HG03025 (cell line): ENCODE data around the gene CDYL2.

ENCODE experiments used
- ATAC-seq: cut with Tn5 transposase; IDR thresholded peaks from one replicate; pipeline ENCODE4 v1.9.1; 2021; ENCODE audit warnings: mild to moderate bottlenecking, moderate library complexity; ENCODE audit not compliant: unreplicated experiment, low FRiP score

Gene CDYL2

DNA sequence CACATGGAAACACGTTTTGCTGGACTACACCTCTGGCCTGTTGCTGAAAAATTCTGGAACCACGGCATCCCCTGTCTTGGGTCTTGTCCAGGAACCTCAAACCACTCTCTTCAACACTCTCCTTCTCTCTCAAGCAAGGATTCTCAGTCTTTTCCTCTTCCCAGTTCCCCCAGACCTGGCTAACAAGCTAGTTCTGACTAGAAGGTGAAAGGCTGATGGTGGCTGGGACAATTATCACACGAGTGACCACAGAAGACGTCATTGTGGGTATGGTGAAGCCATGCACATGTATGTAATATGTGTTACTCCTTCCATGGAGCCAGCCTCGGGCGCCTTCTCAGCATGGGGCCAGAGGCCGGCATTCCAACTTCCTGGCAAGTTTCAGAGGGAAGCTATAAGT, 123.0 kb downstream of the CDYL2 start:
- ATAC-seq = no peak

- ATAC-seq = no peak
These were observed 123.6 kb downstream of the CDYL2 start for GRCh38 chr16:80680839-80681238.

DNA sequence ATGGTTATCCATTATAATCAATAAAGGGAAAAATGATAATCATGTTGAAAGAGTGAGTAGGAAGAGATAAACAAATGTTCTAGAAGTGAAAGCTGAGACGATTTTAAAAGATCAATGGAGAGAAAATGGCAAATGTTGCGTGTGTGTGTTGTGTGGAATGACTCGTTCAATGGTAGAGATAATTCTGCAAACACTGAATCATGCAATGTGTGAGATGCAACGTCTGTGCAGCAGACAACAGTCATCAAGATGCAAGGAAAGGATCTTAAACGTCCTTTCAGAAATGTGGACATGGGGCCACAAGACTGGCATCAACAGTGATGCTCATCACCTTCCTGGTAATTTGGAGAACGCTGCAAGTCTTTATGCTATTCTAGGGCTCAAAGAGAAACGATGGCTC, 124.4 kb downstream of the CDYL2 start:
- ATAC-seq = no peak

GRCh38 chr16:80674884-80675283, 129.5 kb downstream of the CDYL2 start:
- no peak for ATAC-seq

DNA sequence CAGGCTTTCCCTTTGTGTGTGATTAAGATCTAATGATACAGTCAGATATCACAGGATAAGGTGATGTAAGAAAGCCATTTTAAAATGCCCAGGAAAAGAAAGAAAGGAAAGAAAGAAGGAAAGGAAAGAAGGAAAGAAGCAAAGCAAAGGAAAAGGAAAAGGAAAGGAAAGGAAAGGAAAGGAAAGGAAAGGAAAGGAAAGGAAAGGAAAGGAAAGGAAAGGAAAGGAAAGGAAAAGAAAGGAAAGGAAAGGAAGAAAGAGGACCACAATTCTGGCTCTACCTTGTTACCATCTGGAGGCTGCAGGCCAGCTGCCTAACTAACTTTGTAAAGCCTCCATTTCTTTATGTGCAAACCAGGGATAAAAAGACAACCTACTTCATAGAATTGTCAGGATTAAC, 132.0 kb downstream of the CDYL2 start:
- ATAC-seq = no peak

DNA sequence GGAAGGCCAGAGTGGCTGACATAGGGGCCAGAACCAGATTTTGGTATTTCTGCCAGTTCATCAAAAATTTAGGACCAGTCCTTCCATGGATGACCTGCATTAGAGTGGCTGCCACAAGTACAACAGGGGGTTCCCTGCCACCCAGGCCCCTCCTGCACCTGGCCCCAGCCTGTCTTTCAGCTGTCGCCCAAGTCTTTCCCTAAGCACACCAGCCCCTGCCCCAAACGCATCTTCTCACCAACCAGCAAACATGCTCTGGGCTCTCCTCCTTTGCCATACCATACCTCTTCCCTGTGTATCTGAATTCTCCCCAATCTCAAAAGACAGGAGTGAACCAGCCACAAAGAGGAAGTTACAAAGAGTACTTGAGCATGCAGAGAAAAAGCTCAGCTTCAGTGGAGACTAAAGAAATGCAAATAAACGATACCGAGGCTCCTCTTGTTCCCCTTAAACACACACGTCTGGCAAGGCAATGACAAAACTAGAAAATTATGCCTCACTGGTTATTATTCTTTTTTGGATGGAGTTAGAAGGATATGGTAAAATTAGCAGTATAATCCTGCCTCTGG, 133.0 kb downstream of the CDYL2 start:
- ATAC-seq = no peak

- no peak for ATAC-seq
These were observed 134.1 kb downstream of the CDYL2 start for GRCh38 chr16:80670170-80670865.

DNA sequence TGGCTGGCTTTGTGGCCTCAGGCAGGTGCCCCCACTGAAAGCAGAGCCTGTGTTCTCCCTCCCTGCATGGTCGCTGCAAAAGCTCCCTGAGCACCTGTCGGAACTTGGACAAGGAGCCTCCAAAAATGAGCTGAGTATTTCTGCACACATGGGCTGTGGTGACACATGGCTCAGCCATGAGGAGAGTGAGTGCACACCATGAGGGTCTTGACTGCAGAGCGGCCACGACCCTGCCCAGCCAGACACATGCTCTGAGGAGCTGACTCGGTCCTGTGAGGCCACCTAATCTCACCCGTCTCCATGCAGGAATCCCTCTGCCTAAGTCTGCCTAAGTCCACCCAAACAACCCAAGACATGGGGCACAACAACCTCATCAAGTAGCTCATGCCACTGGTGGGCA, 134.7 kb downstream of the CDYL2 start:
- no peak for ATAC-seq

- ATAC-seq = no peak
These were observed 136.5 kb downstream of the CDYL2 start for GRCh38 chr16:80667925-80668324.

DNA sequence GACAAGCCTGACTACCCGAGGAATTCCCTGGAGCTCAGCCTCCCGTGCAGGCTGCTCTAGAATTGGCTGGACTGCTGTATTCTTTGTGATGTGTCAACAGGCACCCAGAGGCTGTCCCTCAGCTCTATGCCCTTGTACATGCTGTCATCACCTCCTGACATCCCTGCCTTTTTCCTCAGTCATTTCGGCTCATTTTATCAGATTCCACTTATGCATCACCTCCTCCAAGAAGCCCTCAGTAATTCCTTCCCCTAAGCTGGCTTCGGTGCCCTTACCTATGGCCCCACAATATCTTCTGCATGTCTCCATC, 137.2 kb downstream of the CDYL2 start:
- no peak for ATAC-seq

DNA sequence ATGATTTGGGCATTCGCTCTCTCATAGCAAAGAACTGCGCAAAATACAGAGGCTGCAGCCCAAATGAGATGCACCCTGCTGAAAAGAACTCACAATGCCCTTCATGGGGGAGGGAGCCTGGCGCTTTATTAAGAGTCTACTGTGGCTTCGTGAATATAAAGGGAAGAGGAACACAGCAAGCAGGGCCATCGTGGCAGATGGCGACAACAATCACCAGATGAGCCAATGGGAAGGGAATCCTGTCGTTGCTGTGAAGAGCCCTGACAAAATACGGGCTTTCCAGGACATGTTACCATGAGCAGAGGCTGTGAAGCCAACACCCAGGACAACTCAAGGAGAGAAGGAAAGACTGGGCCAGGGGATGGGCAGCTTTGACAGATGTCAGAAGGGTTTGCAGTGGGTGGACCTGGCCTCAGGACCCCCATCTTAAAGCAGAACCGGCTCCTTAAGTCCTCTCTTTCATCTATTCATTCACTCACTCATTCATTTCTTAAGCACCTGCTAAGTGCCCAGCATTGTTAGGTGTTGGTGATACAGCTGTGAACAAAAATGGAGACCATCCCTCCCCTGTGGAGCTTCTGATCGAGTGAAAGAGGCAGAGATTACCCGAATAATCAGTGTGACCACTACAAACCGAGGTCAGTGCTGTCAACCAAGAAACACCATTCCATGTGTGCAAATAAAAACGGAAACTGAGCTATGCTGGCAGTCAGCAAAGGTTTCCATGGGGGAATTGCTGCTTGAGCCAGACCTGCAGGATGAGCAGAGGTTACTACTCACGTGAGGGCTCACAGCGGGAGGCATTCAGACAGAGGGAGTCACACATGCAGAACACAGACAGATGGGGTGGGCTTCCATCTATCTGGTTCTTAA, 137.8 kb downstream of the CDYL2 start:
- ATAC-seq = no peak

- no peak for ATAC-seq
These were observed 139.0 kb downstream of the CDYL2 start for GRCh38 chr16:80665356-80665755.

- no peak for ATAC-seq
These were observed 139.6 kb downstream of the CDYL2 start for GRCh38 chr16:80664786-80665185.

- no peak for ATAC-seq
These were observed 140.2 kb downstream of the CDYL2 start for GRCh38 chr16:80664226-80664625.

GRCh38 chr16:80663078-80663477, 141.3 kb downstream of the CDYL2 start:
- no peak for ATAC-seq

GRCh38 chr16:80659865-80660264, 144.5 kb downstream of the CDYL2 start:
- ATAC-seq = no peak

DNA sequence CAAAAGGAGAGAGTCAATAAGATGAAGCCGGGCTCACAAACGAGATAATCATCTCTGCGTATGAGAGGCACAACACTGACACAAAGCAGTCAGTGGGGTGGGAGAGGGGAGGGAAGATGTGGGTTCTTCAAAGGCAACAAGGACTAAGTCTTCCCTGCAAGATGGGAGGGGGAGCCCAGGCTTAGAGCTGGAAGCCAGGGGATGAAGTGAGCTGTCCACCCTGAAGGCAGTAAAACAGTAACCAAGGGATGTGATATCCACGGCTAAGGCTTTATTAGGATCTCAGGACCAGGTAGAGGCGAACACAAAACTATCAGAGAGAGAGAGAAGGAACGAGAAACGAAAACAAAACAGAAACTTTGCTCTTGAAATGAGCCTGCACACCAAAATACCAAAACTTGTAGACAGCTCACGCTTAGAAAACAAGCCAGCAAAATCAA, 147.7 kb downstream of the CDYL2 start:
- peak; percentile 90 for ATAC-seq

GRCh38 chr16:80656161-80656560, 148.2 kb downstream of the CDYL2 start:
- ATAC-seq = no peak

GRCh38 chr16:80655751-80656150, 148.6 kb downstream of the CDYL2 start:
- no peak for ATAC-seq

DNA sequence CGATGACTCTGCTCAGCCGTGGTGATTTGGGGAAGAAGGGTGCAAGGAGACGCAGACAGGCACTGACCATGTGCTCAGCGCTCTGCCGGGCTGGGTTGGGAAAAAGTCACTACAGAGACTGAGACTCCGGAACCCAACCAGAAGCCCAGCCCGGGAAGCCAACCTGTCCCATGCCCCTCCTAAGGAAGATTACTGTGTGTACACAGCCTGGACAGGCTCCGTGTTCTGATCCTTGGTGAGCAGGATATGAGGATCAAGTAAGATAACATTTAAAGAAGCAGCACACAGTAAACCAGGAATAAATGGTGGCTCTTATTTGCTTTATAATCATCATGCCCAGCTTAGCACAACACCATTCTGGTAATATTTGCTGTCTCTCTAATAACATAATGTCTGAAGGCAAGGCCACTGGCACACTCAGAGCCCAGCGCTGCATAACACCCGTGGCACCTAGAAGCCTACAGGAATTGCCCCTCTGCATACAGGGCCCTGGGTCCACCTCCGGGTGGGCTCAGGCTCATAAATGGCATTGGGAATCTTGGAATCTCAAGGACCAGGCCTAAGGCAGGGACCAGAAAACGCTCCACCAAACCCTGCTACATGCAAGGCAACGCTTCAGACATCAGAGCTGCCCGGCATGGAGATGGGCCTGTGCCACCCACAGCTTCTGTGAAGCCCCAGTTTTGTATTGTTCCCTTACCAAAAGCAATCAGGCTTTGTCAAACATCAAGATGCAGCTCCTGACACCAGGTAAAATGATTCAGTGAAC, 150.1 kb downstream of the CDYL2 start:
- no peak for ATAC-seq

- no peak for ATAC-seq
These were observed 152.0 kb downstream of the CDYL2 start for GRCh38 chr16:80652441-80652840.
